Tibial nerve (tissue), 4 donors: ENCODE results near the gene CACNA1S.

Experiments used
- CTCF ChIP-seq, 5 experiments: fragments of 200-600 bp in 3 of 5; fragments of 450-650 bp in 2 of 5; sonication (generic) in 3 of 5; IDR thresholded peaks; one replicate each; pipeline ENCODE4 v1.5.1; 2016 to 2019; ENCODE audit warnings: antibody characterized with exemption in 5 of 5, mild to moderate bottlenecking in 3 of 5, moderate library complexity in 2 of 5
- EP300 ChIP-seq, 2 donors: sonication (generic); formaldehyde crosslinking; IDR thresholded peaks; one replicate each; pipeline ENCODE4 v1.6.1; 2017; ENCODE audit warnings: antibody characterized with exemption in 2 of 2, mild to moderate bottlenecking in 1 of 2
- POLR2A ChIP-seq, 2 donors: fragments of 450-650 bp; IDR thresholded peaks; one replicate each; pipeline ENCODE4 v1.6.1; 2017; ENCODE audit warnings: antibody characterized with exemption in 2 of 2, mild to moderate bottlenecking in 2 of 2, moderate library complexity in 2 of 2

- TF ChIP-seq POLR2A (IDR thresholded peaks at IDR 0.05) (no peak), CTCF (IDR thresholded peaks at IDR 0.05) (no peak), EP300 (IDR thresholded peaks at IDR 0.05) (no peak)
Observed at GRCh38 chr1:201077116-201077515, 35.1 kb downstream of the CACNA1S start.
